Endothelial cell of umbilical vein (primary cell): ENCODE data around the gene TPCN1. TPM values are rescaled to one million over a fixed set of nuclear protein-coding genes. Genes with fewer than 3 reads are reported as not detected.

Experiments
- BruUV-seq: library from RNA; stranded (reverse); fragments of 400-500 nt; replicated peaks from 2 replicates; lab custom pipeline; 2021; lab: Mats Ljungman, UMichigan
- CTCF ChIA-PET: fragments of 300-600, 350-600 bp; sonication (Branson Sonifier 250); formaldehyde crosslinking; loops from one replicate; lab custom pipeline; 2021; ENCODE audit warnings: antibody characterized with exemption, inconsistent platforms; lab: Charles Lee
- POLR2A ChIA-PET: fragments of 300-600, 350-600 bp; sonication (Branson Sonifier 250); formaldehyde crosslinking; loops from one replicate; lab custom pipeline; 2021; ENCODE audit warnings: antibody characterized with exemption, inconsistent platforms; lab: Charles Lee
- DNase-seq: peaks from one replicate; pipeline ENCODE4 v3.0.0-alpha.2; 2011; ENCODE audit warnings: low read depth, low spot score
- FAIRE-seq: peaks from 2 replicates; lab custom pipeline; 2011; peaks lifted over from hg19 to GRCh38; lab: Jason Lieb, UNC
- H2AFZ ChIP-seq: 2 replicates; pipeline ENCODE4 v1.6.0; 2012; ENCODE audit warnings: low read depth, low read length, control low read depth, inconsistent platforms
- H3K27ac ChIP-seq: 2 replicates; pipeline ENCODE4 v1.5.1; 2011; ENCODE audit warnings: low read depth, mild to moderate bottlenecking, control low read depth, low read length, moderate library complexity; ENCODE audit not compliant: insufficient read depth
- H3K27me3 ChIP-seq, 2 experiments: 2 replicates each; pipeline versions ENCODE4 v1.6.0 to v1.6.1; 2011; ENCODE audit warnings: low read length in 2 of 2, mixed read lengths in 1 of 2; ENCODE audit not compliant: control insufficient read depth in 2 of 2, insufficient read depth in 2 of 2
- H3K36me3 ChIP-seq, 2 experiments: 2 replicates in 1 of 2; 3 replicates in 1 of 2; pipeline ENCODE4 v1.5.1; 2011; ENCODE audit warnings: low read length in 2 of 2, mild to moderate bottlenecking in 1 of 2, moderate library complexity in 1 of 2; ENCODE audit not compliant: control insufficient read depth in 2 of 2, insufficient read depth in 2 of 2; ENCODE audit errors: extremely low read depth in 1 of 2
- H3K4me1 ChIP-seq: 3 replicates; pipeline ENCODE4 v1.5.1; 2011; ENCODE audit warnings: mild to moderate bottlenecking, low read length; ENCODE audit not compliant: control insufficient read depth, insufficient read depth; ENCODE audit errors: extremely low read depth
- H3K4me2 ChIP-seq: 2 replicates; pipeline ENCODE4 v1.6.1; 2011; ENCODE audit warnings: low read length, control low read depth, mixed read lengths; ENCODE audit not compliant: insufficient read depth
- H3K4me3 ChIP-seq, 3 experiments: fragments of 200-600 bp in 1 of 3; sonication (generic), shearing (Covaris generic) in 1 of 3; replicated peaks in 1 of 3; 2 replicates each; pipeline ENCODE4 v1.5.1; 2011 to 2016; ENCODE audit warnings: control low read depth in 3 of 3, low read length in 3 of 3, mild to moderate bottlenecking in 2 of 3, inconsistent platforms in 1 of 3, low read depth in 1 of 3, moderate library complexity in 1 of 3; ENCODE audit not compliant: insufficient read depth in 1 of 3
- H3K79me2 ChIP-seq: 2 replicates; pipeline ENCODE4 v1.6.0; 2012; ENCODE audit warnings: low read length, inconsistent platforms; ENCODE audit not compliant: control insufficient read depth, insufficient read depth
- H3K9ac ChIP-seq: replicated peaks from 2 replicates; pipeline ENCODE3; 2011; ENCODE audit warnings: low read length, control low read depth; ENCODE audit not compliant: insufficient read depth; ENCODE audit errors: extremely low read depth
- H3K9me1 ChIP-seq: replicated peaks from 3 replicates; pipeline ENCODE4 v1.6.0; 2011; ENCODE audit warnings: mild to moderate bottlenecking, low read length; ENCODE audit not compliant: control insufficient read depth, insufficient read depth; ENCODE audit errors: extremely low read depth
- H3K9me3 ChIP-seq: replicated peaks from 2 replicates; pipeline ENCODE4 v1.5.1; 2012; ENCODE audit warnings: low read length, inconsistent platforms; ENCODE audit not compliant: control insufficient read depth, insufficient read depth
- H4K20me1 ChIP-seq: replicated peaks from 2 replicates; pipeline ENCODE3; 2011; ENCODE audit warnings: mild to moderate bottlenecking, low read length; ENCODE audit not compliant: control insufficient read depth, insufficient read depth; ENCODE audit errors: extremely low read depth
- CTCF ChIP-seq, 2 donors: IDR thresholded peaks; 1 replicate in 1 of 2; 2 replicates in 1 of 2; pipeline ENCODE4 v1.5.1; 2011; ENCODE audit warnings: low read length in 2 of 2, mild to moderate bottlenecking in 2 of 2, moderate library complexity in 2 of 2, control low read depth in 1 of 2, inconsistent platforms in 1 of 2, low read depth in 1 of 2; ENCODE audit not compliant: insufficient read depth in 1 of 2; ENCODE audit errors: extremely low read depth in 1 of 2
- EZH2 ChIP-seq: IDR thresholded peaks from 2 replicates; pipeline ENCODE4 v1.6.1; 2012; ENCODE audit warnings: borderline replicate concordance, low read depth, mild to moderate bottlenecking, moderate library complexity, low read length, inconsistent platforms; ENCODE audit not compliant: severe bottlenecking
- FOS ChIP-seq: IDR thresholded peaks from 2 replicates; pipeline ENCODE4 v1.6.1; 2011; ENCODE audit warnings: mild to moderate bottlenecking, low read length, moderate library complexity, borderline replicate concordance; ENCODE audit not compliant: insufficient read depth
- GATA2 ChIP-seq: IDR thresholded peaks from 2 replicates; pipeline ENCODE4 v1.7.0; 2011; ENCODE audit warnings: low read depth, mild to moderate bottlenecking, moderate library complexity, mixed read lengths, low read length; ENCODE audit not compliant: insufficient read length, insufficient read depth
- JUN ChIP-seq: IDR thresholded peaks from 2 replicates; pipeline ENCODE4 v1.6.1; 2011; ENCODE audit warnings: borderline replicate concordance, low read depth; ENCODE audit not compliant: insufficient read length, insufficient read depth
- MYC ChIP-seq: IDR thresholded peaks from one replicate; pipeline ENCODE4 v1.6.1; 2011; ENCODE audit warnings: mild to moderate bottlenecking, low read depth, low read length
- POLR2A ChIP-seq: IDR thresholded peaks from 2 replicates; pipeline ENCODE4 v1.6.1; 2012; ENCODE audit warnings: low read depth, mild to moderate bottlenecking, control low read depth, low read length
- POLR2AphosphoS5 ChIP-seq: IDR thresholded peaks from 2 replicates; pipeline ENCODE4 v1.6.1; 2012; ENCODE audit warnings: low read depth, mild to moderate bottlenecking, control low read depth, low read length, moderate library complexity; ENCODE audit not compliant: insufficient read depth
- dilution Hi-C: fragments of 300-500 bp; cut with MboI; formaldehyde crosslinking; loops from one replicate; pipeline ENCODE4 v1.15.0; 2019; ENCODE audit warnings: low sequenced_read_pairs; ENCODE audit not compliant: extremely low pct_ligation_motif_present
- intact Hi-C: fragments of 100-400 bp; cut with micrococcal nuclease; formaldehyde crosslinking; loops from one replicate; pipeline ENCODE4 v1.10.0; 2022
- polyA plus RNA-seq, 4 experiments: library from polyadenylated mRNA; depleted of rRNA in 3 of 4; stranded (reverse) in 3 of 4; unstranded in 1 of 4; fragments of >200 nt; gene quantifications; 2 replicates each; pipeline versions ENCODE4 v1.2.1 to v1.2.3, GENCODE V29; 2011 to 2012; ENCODE audit warnings: missing spikeins in 1 of 4
- total RNA-seq: library from RNA; stranded (reverse); gene quantifications from 2 replicates; pipeline ENCODE4 v1.2.3, GENCODE V29; 2021
- TF ChIP-seq, protein P1 (sequence below): IDR thresholded peaks from 2 replicates; pipeline ENCODE4 v1.6.1; 2011; ENCODE audit not compliant: insufficient read depth, insufficient read length

The TPCN1 gene
- total and polyA plus RNA-seq, 2 donors (not counting 3 experiments of a cell fraction or from before 2014, with no cell fraction given) = 19.5 to 28.3 TPM

GRCh38 chr12:113249546-113249945, 28.3 kb downstream of the TPCN1 start:
- intact Hi-C loops = no loop called here
- BruUV-seq = no TSS peak
- TF ChIP-seq POLR2A = no peak
- no peak for TF ChIP-seq MYC
- TF ChIP-seq, protein P1, sequence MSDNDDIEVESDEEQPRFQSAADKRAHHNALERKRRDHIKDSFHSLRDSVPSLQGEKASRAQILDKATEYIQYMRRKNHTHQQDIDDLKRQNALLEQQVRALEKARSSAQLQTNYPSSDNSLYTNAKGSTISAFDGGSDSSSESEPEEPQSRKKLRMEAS = no peak
- TF ChIP-seq POLR2AphosphoS5 = no peak
- TF ChIP-seq FOS = no peak
- no peak for TF ChIP-seq GATA2
- no peak for TF ChIP-seq CTCF (IDR thresholded peaks at IDR 0.05; ENCODE audit: extremely low read depth in 1 of 2, insufficient read depth in 1 of 2, low read depth in 1 of 2, low read length in 2 of 2)
- TF ChIP-seq EZH2 = no peak
- TF ChIP-seq JUN = no peak
- POLR2A ChIA-PET = no interaction called here
- Histone ChIP-seq H2AFZ (no peak overlapping the region), H3K27ac (no peak overlapping the region), H3K4me1 (peaks cover 22% of the 10 kb centered on the region), H4K20me1 (no peaks in the 10 kb centered on the region), H3K4me2 (no peak overlapping the region), H3K9ac (no peak overlapping the region), H3K27me3 (no peaks in the 10 kb centered on the region), H3K36me3 (peaks cover 0 to 3% of the 10 kb centered on the region in 2 experiments), H3K79me2 (no peaks in the 10 kb centered on the region), H3K9me1 (no peaks in the 10 kb centered on the region), H3K4me3 (no peak overlapping the region), H3K9me3 (no peaks in the 10 kb centered on the region)
- dilution Hi-C loops = no loop called here
- CTCF ChIA-PET = interaction anchor here (1.0 kb wide), 1 partner anchor 52 kb away, joined by 3 read pairs; no protein-coding TSS in a partner anchor
- FAIRE-seq (no peak), DNase-seq (no peak)
